ENCODE data around the gene CD300LG.

The CD300LG gene

GRCh38 chr17:43907998-43908721, 61.2 kb downstream of the CD300LG start:
- DNase-seq: peak; percentile 34

- no peak for DNase-seq
These were observed 62.7 kb downstream of the CD300LG start for GRCh38 chr17:43909537-43910231.

- DNase-seq: no peak
These were observed 64.9 kb downstream of the CD300LG start for GRCh38 chr17:43911904-43912303.

GRCh38 chr17:43912635-43913304, 65.8 kb downstream of the CD300LG start:
- DNase-seq: no peak
